MM.1S (cell line): ENCODE measurements around the gene TANC1.

Experiments used
- DNase-seq: peaks from one replicate; pipeline ENCODE4 v3.0.0-alpha.2; 2015
- H2AFZ ChIP-seq: fragments of 300-600 bp; sonication (generic); 2 replicates; pipeline ENCODE4 v1.6.0; 2016; ENCODE audit warnings: antibody characterized with exemption, low read length
- H3F3A ChIP-seq: fragments of 300-600 bp; sonication (generic); 2 replicates; pipeline ENCODE4 v1.6.1; 2016; ENCODE audit warnings: mild to moderate bottlenecking, antibody characterized with exemption, low read length, moderate library complexity, mixed read lengths; ENCODE audit not compliant: insufficient read depth
- H3K27ac ChIP-seq: fragments of 300-600 bp; sonication (generic); 2 replicates; pipeline ENCODE4 v1.5.1; 2016; ENCODE audit warnings: mild to moderate bottlenecking, low read length
- H3K27me3 ChIP-seq: fragments of 300-600 bp; sonication (generic); replicated peaks from 2 replicates; pipeline ENCODE4 v1.6.0; 2016; ENCODE audit warnings: low read length; ENCODE audit not compliant: insufficient read depth
- H3K36me3 ChIP-seq: fragments of 300-600 bp; sonication (generic); replicated peaks from 2 replicates; pipeline ENCODE4 v1.6.1; 2016; ENCODE audit warnings: mild to moderate bottlenecking, low read length, mixed read lengths; ENCODE audit not compliant: insufficient read depth
- H3K4me1 ChIP-seq: fragments of 300-600 bp; sonication (generic); 2 replicates; pipeline ENCODE4 v1.6.1; 2016; ENCODE audit warnings: low read length, mixed read lengths
- H3K4me2 ChIP-seq: fragments of 300-600 bp; sonication (generic); 2 replicates; pipeline ENCODE4 v1.6.0; 2016; ENCODE audit warnings: low read depth, low read length
- H3K4me3 ChIP-seq: fragments of 300-600 bp; sonication (generic); 2 replicates; pipeline ENCODE4 v1.5.1; 2016; ENCODE audit warnings: low read length, mixed read lengths
- H3K79me2 ChIP-seq: fragments of 300-600 bp; sonication (generic); 2 replicates; pipeline ENCODE4 v1.6.1; 2016; ENCODE audit warnings: mixed run types, low read length, mixed read lengths
- H3K9ac ChIP-seq: fragments of 300-600 bp; sonication (generic); 2 replicates; pipeline ENCODE4 v1.6.1; 2016; ENCODE audit warnings: low read length, mixed read lengths
- H3K9me2 ChIP-seq: fragments of 300-600 bp; sonication (generic); replicated peaks from 2 replicates; pipeline ENCODE4 v1.6.1; 2016; ENCODE audit warnings: mild to moderate bottlenecking, low read length, mixed read lengths; ENCODE audit not compliant: insufficient read depth
- H3K9me3 ChIP-seq: fragments of 300-600 bp; sonication (generic); replicated peaks from 2 replicates; pipeline ENCODE4 v1.6.1; 2016; ENCODE audit warnings: mild to moderate bottlenecking, low read length, mixed read lengths; ENCODE audit not compliant: insufficient read depth
- H4K20me1 ChIP-seq: fragments of 300-600 bp; sonication (generic); 2 replicates; pipeline ENCODE4 v1.6.1; 2016; ENCODE audit warnings: mild to moderate bottlenecking, low read length, moderate library complexity, mixed read lengths; ENCODE audit not compliant: insufficient read depth
- EZH2 ChIP-seq: fragments of 300-600 bp; sonication (generic); optimal IDR thresholded peaks from 2 replicates; pipeline ENCODE3; 2017; ENCODE audit warnings: low read depth, mild to moderate bottlenecking, antibody characterized with exemption, low read length, mixed read lengths
- EZH2phosphoT487 ChIP-seq: fragments of 300-600 bp; sonication (generic); IDR thresholded peaks from 2 replicates; pipeline ENCODE4 v1.6.1; 2018; ENCODE audit warnings: antibody characterized with exemption, low read length
- TF ChIP-seq, protein P1 (sequence below): fragments of 300-600 bp; sonication (generic); IDR thresholded peaks from 2 replicates; pipeline ENCODE4 v1.5.1; 2016; ENCODE audit warnings: antibody characterized with exemption, low read length, mixed read lengths

The TANC1 gene

DNA sequence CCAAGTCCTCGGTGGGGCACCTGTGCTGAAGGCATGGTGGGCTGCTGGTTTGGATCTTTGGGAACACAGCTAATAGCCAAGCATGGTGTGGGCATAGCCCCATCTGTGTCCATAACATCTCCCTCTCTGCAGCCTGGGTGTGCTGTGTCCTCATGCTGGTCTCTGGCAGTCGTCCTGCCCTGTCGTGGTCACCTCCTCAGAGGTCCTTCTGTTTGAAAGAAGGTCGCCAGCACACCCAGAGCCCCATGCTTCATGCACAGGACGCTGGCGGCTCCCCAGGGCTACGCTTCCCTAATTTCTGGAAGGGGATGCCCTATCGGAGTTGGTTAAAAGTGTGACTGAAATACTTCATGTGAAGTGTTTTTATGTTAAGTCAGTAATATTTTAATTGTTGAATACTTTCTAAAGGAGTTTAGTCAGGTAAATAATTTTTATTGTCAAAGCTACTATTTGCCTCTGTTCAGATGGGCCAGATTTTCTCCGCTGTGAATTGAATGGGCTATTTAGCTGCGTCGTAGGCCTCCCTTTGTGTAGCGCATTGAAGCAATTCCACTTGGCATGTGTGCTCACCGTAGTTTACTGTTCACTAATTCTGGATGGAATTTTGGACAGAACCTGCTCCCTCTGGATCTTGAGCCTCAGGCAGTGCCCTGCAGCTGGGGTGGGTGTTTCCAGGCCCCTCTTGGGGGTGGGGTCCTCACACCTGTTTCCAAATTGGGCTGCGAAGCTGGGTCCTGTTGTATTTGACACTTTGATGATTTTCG, 236.1 kb downstream of the TANC1 start:
- no peaks in the 10 kb centered on the region for H3K27me3 ChIP-seq
- no peak overlapping the region for H3K9ac ChIP-seq
- no peaks in the 10 kb centered on the region for H4K20me1 ChIP-seq
- H3K36me3 ChIP-seq: no peaks in the 10 kb centered on the region
- TF ChIP-seq EZH2: no peak
- no peak for TF ChIP-seq EZH2phosphoT487
- TF ChIP-seq, protein P1, sequence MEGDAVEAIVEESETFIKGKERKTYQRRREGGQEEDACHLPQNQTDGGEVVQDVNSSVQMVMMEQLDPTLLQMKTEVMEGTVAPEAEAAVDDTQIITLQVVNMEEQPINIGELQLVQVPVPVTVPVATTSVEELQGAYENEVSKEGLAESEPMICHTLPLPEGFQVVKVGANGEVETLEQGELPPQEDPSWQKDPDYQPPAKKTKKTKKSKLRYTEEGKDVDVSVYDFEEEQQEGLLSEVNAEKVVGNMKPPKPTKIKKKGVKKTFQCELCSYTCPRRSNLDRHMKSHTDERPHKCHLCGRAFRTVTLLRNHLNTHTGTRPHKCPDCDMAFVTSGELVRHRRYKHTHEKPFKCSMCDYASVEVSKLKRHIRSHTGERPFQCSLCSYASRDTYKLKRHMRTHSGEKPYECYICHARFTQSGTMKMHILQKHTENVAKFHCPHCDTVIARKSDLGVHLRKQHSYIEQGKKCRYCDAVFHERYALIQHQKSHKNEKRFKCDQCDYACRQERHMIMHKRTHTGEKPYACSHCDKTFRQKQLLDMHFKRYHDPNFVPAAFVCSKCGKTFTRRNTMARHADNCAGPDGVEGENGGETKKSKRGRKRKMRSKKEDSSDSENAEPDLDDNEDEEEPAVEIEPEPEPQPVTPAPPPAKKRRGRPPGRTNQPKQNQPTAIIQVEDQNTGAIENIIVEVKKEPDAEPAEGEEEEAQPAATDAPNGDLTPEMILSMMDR: no peak
- H2AFZ ChIP-seq: no peak overlapping the region
- H3K79me2 ChIP-seq: no peaks in the 10 kb centered on the region
- DNase-seq: no peak
- H3K9me2 ChIP-seq: no peaks in the 10 kb centered on the region
- H3K4me2 ChIP-seq: no peak overlapping the region
- H3K4me1 ChIP-seq: peaks cover 11% of the 10 kb centered on the region
- H3K27ac ChIP-seq: no peak overlapping the region
- no peaks in the 10 kb centered on the region for H3F3A ChIP-seq
- H3K9me3 ChIP-seq: no peaks in the 10 kb centered on the region
- H3K4me3 ChIP-seq: no peak overlapping the region

DNA sequence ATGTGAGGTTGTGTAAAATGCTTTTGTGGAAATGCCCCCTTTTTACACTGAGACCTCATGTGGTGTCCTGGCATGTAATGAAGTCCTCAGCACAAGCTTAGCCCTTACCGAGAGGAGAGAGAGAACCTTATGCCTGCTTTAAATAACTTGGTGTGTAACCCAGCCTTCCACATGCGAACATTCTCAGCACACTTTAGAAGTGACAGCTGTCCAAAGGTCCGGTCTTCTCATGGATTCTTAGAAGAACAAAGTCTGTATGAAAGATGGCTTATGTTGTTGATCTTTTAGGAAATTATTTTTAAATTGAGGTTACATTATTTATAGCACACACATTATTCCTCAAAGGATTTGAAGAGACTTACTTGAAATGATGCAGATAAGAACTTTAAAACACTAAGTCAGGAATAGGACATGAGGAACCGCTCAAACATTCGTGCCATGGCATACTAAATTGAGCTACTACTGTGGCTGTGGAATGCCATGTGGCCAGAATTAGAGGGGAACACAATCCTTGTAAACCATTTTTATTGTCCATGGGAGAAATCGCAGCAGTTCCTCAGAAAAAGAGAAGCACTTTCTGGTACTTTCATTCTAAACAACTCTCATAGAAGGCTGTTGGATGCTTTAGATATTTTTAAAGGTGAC, 238.4 kb downstream of the TANC1 start:
- Histone ChIP-seq H3K9me3 (no peaks in the 10 kb centered on the region), H3K27ac (no peak overlapping the region), H3K27me3 (no peaks in the 10 kb centered on the region), H3K79me2 (no peaks in the 10 kb centered on the region), H3K4me3 (no peak overlapping the region), H3F3A (no peaks in the 10 kb centered on the region), H3K4me1 (peaks cover 5% of the 10 kb centered on the region), H3K9ac (no peak overlapping the region), H3K9me2 (no peaks in the 10 kb centered on the region), H3K36me3 (no peaks in the 10 kb centered on the region), H2AFZ (no peak overlapping the region), H3K4me2 (no peak overlapping the region), H4K20me1 (no peaks in the 10 kb centered on the region)
- DNase-seq: no peak
- TF ChIP-seq EZH2phosphoT487: no peak
- no peak for TF ChIP-seq EZH2
- TF ChIP-seq, protein P1: no peak

DNA sequence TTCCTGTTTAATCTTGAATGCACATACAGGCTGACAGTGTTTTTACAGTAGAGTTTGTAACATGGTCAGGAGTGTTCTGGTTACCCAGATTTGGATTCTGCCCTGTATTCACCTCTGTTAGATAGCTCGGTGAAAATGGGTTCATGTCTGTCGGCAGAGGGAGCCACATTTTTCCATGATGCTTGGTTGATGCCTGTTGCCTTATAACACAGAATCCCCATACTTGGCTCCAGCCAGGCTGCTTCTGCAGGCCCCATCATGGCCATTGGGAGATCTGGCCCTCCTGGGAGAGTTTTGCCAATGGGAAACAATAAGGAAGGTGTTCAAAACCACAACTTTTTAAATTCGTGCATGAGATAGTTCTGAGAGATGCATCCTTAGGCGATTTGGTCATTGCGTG, 240.0 kb downstream of the TANC1 start:
- Histone ChIP-seq H3F3A (no peaks in the 10 kb centered on the region), H3K9me3 (no peaks in the 10 kb centered on the region), H2AFZ (no peak overlapping the region), H3K4me3 (no peak overlapping the region), H3K36me3 (no peaks in the 10 kb centered on the region), H3K4me2 (no peak overlapping the region), H3K27me3 (no peaks in the 10 kb centered on the region), H3K4me1 (peaks cover 8% of the 10 kb centered on the region), H4K20me1 (no peaks in the 10 kb centered on the region), H3K9me2 (no peaks in the 10 kb centered on the region), H3K27ac (no peak overlapping the region), H3K9ac (no peak overlapping the region), H3K79me2 (no peaks in the 10 kb centered on the region)
- no peak for DNase-seq
- no peak for TF ChIP-seq EZH2
- TF ChIP-seq, protein P1: no peak
- no peak for TF ChIP-seq EZH2phosphoT487
